ENCODE measurements around the gene KAT8. TPM values are rescaled to one million over a fixed set of nuclear protein-coding genes. Genes with fewer than 3 reads are reported as not detected.

The KAT8 gene
- total and polyA plus RNA-seq, 4 donors = 24.3 to 65.7 (median 56.4) TPM

GRCh38 chr16:31118223-31119155 is 1.0 kb downstream of the KAT8 start:
- no peak for DNase-seq

GRCh38 chr16:31120129-31120528 is 2.7 kb downstream of the KAT8 start:
- 90 to 92% methylated on average over 16 of the region's 16 CpGs for WGBS, 2 donors
- no peak for DNase-seq
- H3K9me3 ChIP-seq (ENCODE audit: control insufficient read depth, low read length) = no peaks in the 10 kb centered on the region
- peaks cover 1 to 5% of the 10 kb centered on the region in 2 donors for H3K36me3 ChIP-seq (ENCODE audit: control insufficient read depth in 1 of 2, insufficient read depth in 2 of 2, low read length in 1 of 2)
- H3K27me3 ChIP-seq (ENCODE audit: control insufficient read depth in 1 of 2, insufficient read depth in 2 of 2, low read length in 1 of 2) = no peaks in the 10 kb centered on the region
- H3K4me1 ChIP-seq (ENCODE audit: control insufficient read depth in 1 of 2, insufficient read depth in 2 of 2, low read length in 2 of 2) = peaks cover 0 to 4% of the 10 kb centered on the region in 2 donors
- intact Hi-C loops (cut with DNase I) = no loop called here
- no peak overlapping the region for H3K27ac ChIP-seq (ENCODE audit: low read depth in 1 of 2, low read length in 2 of 2)
- no peak for ATAC-seq (ENCODE audit: low FRiP score)
- no peak overlapping the region for H3K4me3 ChIP-seq (ENCODE audit: low read length in 2 of 2)

More at GRCh38 chr16:31118223-31119155, 1.0 kb downstream of the KAT8 start:
- Histone ChIP-seq H3K36me3 (ENCODE audit: control insufficient read depth in 1 of 2, insufficient read depth in 2 of 2, low read length in 1 of 2) (peaks cover 1 to 5% of the 10 kb centered on the region in 2 donors), H3K4me1 (ENCODE audit: control insufficient read depth in 1 of 2, insufficient read depth in 2 of 2, low read length in 2 of 2) (peaks cover 0 to 4% of the 10 kb centered on the region in 2 donors), H3K27ac (ENCODE audit: low read depth in 1 of 2, low read length in 2 of 2) (peak overlapping the region; percentile 84 to 93), H3K9me3 (ENCODE audit: control insufficient read depth, low read length) (no peaks in the 10 kb centered on the region), H3K27me3 (ENCODE audit: control insufficient read depth in 1 of 2, insufficient read depth in 2 of 2, low read length in 1 of 2) (no peaks in the 10 kb centered on the region), H3K4me3 (ENCODE audit: low read length in 2 of 2) (peak overlapping the region; percentile 34 to 77)
- no peak for ATAC-seq (ENCODE audit: low FRiP score)
- intact Hi-C loops (cut with DNase I) = no loop called here
- WGBS, 2 donors = 49 to 53% methylated on average over 9 of the region's 9 CpGs

- Histone ChIP-seq H3K27me3 (ENCODE audit: control insufficient read depth in 1 of 2, insufficient read depth in 2 of 2, low read length in 1 of 2) (no peaks in the 10 kb centered on the region), H3K27ac (ENCODE audit: low read depth in 1 of 2, low read length in 2 of 2) (no peak overlapping the region), H3K36me3 (ENCODE audit: control insufficient read depth in 1 of 2, insufficient read depth in 2 of 2, low read length in 1 of 2) (peaks cover 2 to 5% of the 10 kb centered on the region in 2 donors), H3K9me3 (ENCODE audit: control insufficient read depth, low read length) (no peaks in the 10 kb centered on the region), H3K4me1 (ENCODE audit: control insufficient read depth in 1 of 2, insufficient read depth in 2 of 2, low read length in 2 of 2) (no peaks in the 10 kb centered on the region), H3K4me3 (ENCODE audit: low read length in 2 of 2) (no peak overlapping the region)
- DNase-seq (no peak), ATAC-seq (ENCODE audit: low FRiP score) (no peak)
- 93 to 95% methylated on average over 3 of the region's 3 CpGs for WGBS, 2 donors
- intact Hi-C loops (cut with DNase I) = no loop called here
Observed at GRCh38 chr16:31125844-31126243, 8.4 kb downstream of the KAT8 start.

GRCh38 chr16:31127182-31127581 is 9.7 kb downstream of the KAT8 start:
- Histone ChIP-seq H3K9me3 (ENCODE audit: control insufficient read depth, low read length) (no peaks in the 10 kb centered on the region), H3K4me1 (ENCODE audit: control insufficient read depth in 1 of 2, insufficient read depth in 2 of 2, low read length in 2 of 2) (no peaks in the 10 kb centered on the region), H3K27ac (ENCODE audit: low read depth in 1 of 2, low read length in 2 of 2) (no peak overlapping the region), H3K4me3 (ENCODE audit: low read length in 2 of 2) (no peak overlapping the region), H3K36me3 (ENCODE audit: control insufficient read depth in 1 of 2, insufficient read depth in 2 of 2, low read length in 1 of 2) (peaks cover 0 to 8% of the 10 kb centered on the region in 2 donors), H3K27me3 (ENCODE audit: control insufficient read depth in 1 of 2, insufficient read depth in 2 of 2, low read length in 1 of 2) (no peaks in the 10 kb centered on the region)
- DNase-seq = no peak
- no peak for ATAC-seq (ENCODE audit: low FRiP score)
- WGBS, 2 donors = 91 to 92% methylated on average over 13 of the region's 13 CpGs
- intact Hi-C loops (cut with DNase I) = no loop called here

- no peaks in the 10 kb centered on the region for H3K4me1 ChIP-seq (ENCODE audit: control insufficient read depth in 1 of 2, insufficient read depth in 2 of 2, low read length in 2 of 2)
- intact Hi-C loops (cut with DNase I) = no loop called here
- no peak overlapping the region for H3K27ac ChIP-seq (ENCODE audit: low read depth in 1 of 2, low read length in 2 of 2)
- H3K36me3 ChIP-seq (ENCODE audit: control insufficient read depth in 1 of 2, insufficient read depth in 2 of 2, low read length in 1 of 2) = peaks cover 0 to 8% of the 10 kb centered on the region in 2 donors
- 80 to 83% methylated on average over 14 of the region's 14 CpGs for WGBS, 2 donors
- no peaks in the 10 kb centered on the region for H3K27me3 ChIP-seq (ENCODE audit: control insufficient read depth in 1 of 2, insufficient read depth in 2 of 2, low read length in 1 of 2)
- H3K4me3 ChIP-seq (ENCODE audit: low read length in 2 of 2) = no peak overlapping the region
- DNase-seq (peak in 1 of 2 donors; percentile 70), ATAC-seq (ENCODE audit: low FRiP score) (peak; percentile 45)
- H3K9me3 ChIP-seq (ENCODE audit: control insufficient read depth, low read length) = no peaks in the 10 kb centered on the region
Observed at GRCh38 chr16:31128711-31129567, 11.5 kb downstream of the KAT8 start.

GRCh38 chr16:31129568-31130335 is 12.3 kb downstream of the KAT8 start:
- Histone ChIP-seq H3K9me3 (ENCODE audit: control insufficient read depth, low read length) (no peaks in the 10 kb centered on the region), H3K4me1 (ENCODE audit: control insufficient read depth in 1 of 2, insufficient read depth in 2 of 2, low read length in 2 of 2) (no peaks in the 10 kb centered on the region), H3K36me3 (ENCODE audit: control insufficient read depth in 1 of 2, insufficient read depth in 2 of 2, low read length in 1 of 2) (peaks cover 0 to 8% of the 10 kb centered on the region in 2 donors), H3K4me3 (ENCODE audit: low read length in 2 of 2) (no peak overlapping the region), H3K27ac (ENCODE audit: low read depth in 1 of 2, low read length in 2 of 2) (no peak overlapping the region), H3K27me3 (ENCODE audit: control insufficient read depth in 1 of 2, insufficient read depth in 2 of 2, low read length in 1 of 2) (no peaks in the 10 kb centered on the region)
- 62 to 63% methylated on average over 28 to 29 of the region's 29 CpGs for WGBS, 2 donors
- DNase-seq (peak; percentile 83 to 87), ATAC-seq (ENCODE audit: low FRiP score) (no peak)
- intact Hi-C loops (cut with DNase I) = no loop called here

GRCh38 chr16:31130336-31130891 is 12.9 kb downstream of the KAT8 start:
- H3K27me3 ChIP-seq (ENCODE audit: control insufficient read depth in 1 of 2, insufficient read depth in 2 of 2, low read length in 1 of 2) = no peaks in the 10 kb centered on the region
- 87 to 89% methylated on average over 10 of the region's 10 CpGs for WGBS, 2 donors
- DNase-seq (no peak), ATAC-seq (ENCODE audit: low FRiP score) (no peak)
- no peaks in the 10 kb centered on the region for H3K9me3 ChIP-seq (ENCODE audit: control insufficient read depth, low read length)
- intact Hi-C loops (cut with DNase I) = no loop called here
- H3K36me3 ChIP-seq (ENCODE audit: control insufficient read depth in 1 of 2, insufficient read depth in 2 of 2, low read length in 1 of 2) = peaks cover 0 to 8% of the 10 kb centered on the region in 2 donors
- H3K4me3 ChIP-seq (ENCODE audit: low read length in 2 of 2) = no peak overlapping the region
- no peak overlapping the region for H3K27ac ChIP-seq (ENCODE audit: low read depth in 1 of 2, low read length in 2 of 2)
- H3K4me1 ChIP-seq (ENCODE audit: control insufficient read depth in 1 of 2, insufficient read depth in 2 of 2, low read length in 2 of 2) = no peaks in the 10 kb centered on the region

- H3K4me3 ChIP-seq (ENCODE audit: low read length in 2 of 2) = no peak overlapping the region
- no peaks in the 10 kb centered on the region for H3K4me1 ChIP-seq (ENCODE audit: control insufficient read depth in 1 of 2, insufficient read depth in 2 of 2, low read length in 2 of 2)
- 64 to 68% methylated on average over 6 of the region's 6 CpGs for WGBS, 2 donors
- DNase-seq (no peak), ATAC-seq (ENCODE audit: low FRiP score) (no peak)
- H3K27ac ChIP-seq (ENCODE audit: low read depth in 1 of 2, low read length in 2 of 2) = no peak overlapping the region
- H3K9me3 ChIP-seq (ENCODE audit: control insufficient read depth, low read length) = no peaks in the 10 kb centered on the region
- peaks cover 0 to 8% of the 10 kb centered on the region in 2 donors for H3K36me3 ChIP-seq (ENCODE audit: control insufficient read depth in 1 of 2, insufficient read depth in 2 of 2, low read length in 1 of 2)
- H3K27me3 ChIP-seq (ENCODE audit: control insufficient read depth in 1 of 2, insufficient read depth in 2 of 2, low read length in 1 of 2) = no peaks in the 10 kb centered on the region
- intact Hi-C loops (cut with DNase I) = no loop called here
Observed at GRCh38 chr16:31130899-31131298, 13.4 kb downstream of the KAT8 start.

Data from aorta (tissue), 5 donors.